Prostate gland (tissue), 2 donors: ENCODE measurements around the gene DGKQ. TPM values are rescaled to one million over a fixed set of nuclear protein-coding genes. Genes with fewer than 3 reads are reported as not detected.

Source experiments
- DNase-seq: peaks from one replicate; pipeline ENCODE4 v3.0.0-alpha.2; 2019; ENCODE audit warnings: low spot score
- H3K27ac ChIP-seq, 2 donors: fragments of 200-600 bp; sonication (generic); 2 replicates each; pipeline ENCODE4 v1.5.1; 2017 to 2019
- H3K27me3 ChIP-seq: fragments of 200-600 bp; sonication (generic); replicated peaks from 2 replicates; pipeline ENCODE4 v1.5.1; 2019; ENCODE audit not compliant: insufficient read depth
- H3K36me3 ChIP-seq, 2 donors: fragments of 200-600 bp; sonication (generic); 1 replicate in 1 of 2; 2 replicates in 1 of 2; pipeline versions ENCODE4 v1.5.1 to v1.8.1; 2017 to 2019
- H3K4me1 ChIP-seq: fragments of 200-600 bp; sonication (generic); replicated peaks from 2 replicates; pipeline ENCODE4 v1.5.1; 2019
- H3K4me3 ChIP-seq, 2 donors: fragments of 200-600 bp; sonication (generic); 2 replicates each; pipeline ENCODE4 v1.5.1; 2017 to 2019
- H3K9me3 ChIP-seq: fragments of 200-600 bp; sonication (generic); 2 replicates; pipeline ENCODE4 v1.5.1; 2017
- CTCF ChIP-seq, 4 experiments: fragments of 200-600 bp in 2 of 4; fragments of 450-650 bp in 2 of 4; sonication (generic) in 2 of 4; IDR thresholded peaks; 1 replicate in 3 of 4; 2 replicates in 1 of 4; pipeline ENCODE4 v1.5.1; 2016 to 2019; ENCODE audit warnings: antibody characterized with exemption in 4 of 4, mild to moderate bottlenecking in 2 of 4, moderate library complexity in 2 of 4
- POLR2A ChIP-seq: fragments of 450-650 bp; IDR thresholded peaks from one replicate; pipeline ENCODE4 v1.6.1; 2016; ENCODE audit warnings: antibody characterized with exemption, mild to moderate bottlenecking
- POLR2AphosphoS5 ChIP-seq: sonication (generic); formaldehyde crosslinking; IDR thresholded peaks from one replicate; pipeline ENCODE4 v1.6.1; 2017; ENCODE audit warnings: antibody characterized with exemption
- WGBS: methylation state at CpG from one replicate; pipeline ENCODE4 v1.1.5; 2018; 5-methylcytosine and 5-hydroxymethylcytosine counted together
- intact Hi-C: fragments of 100-400 bp; cut with DNase I; formaldehyde crosslinking; loops from one replicate; pipeline ENCODE4 v1.14.2; 2022
- total RNA-seq, 2 donors: library from RNA; depleted of rRNA; stranded (reverse); fragments of >200 nt; gene quantifications; one replicate each; pipeline ENCODE4 v1.1.0, GENCODE V29; 2016

Gene DGKQ
- total RNA-seq, 2 donors from 2014 or later, result 10.4 to 17.1 TPM

- peaks cover 9% of the 10 kb centered on the region for H3K4me1 ChIP-seq
- no peaks in the 10 kb centered on the region for H3K9me3 ChIP-seq
- TF ChIP-seq CTCF (IDR thresholded peaks at IDR 0.05) (peak in 3 of 4 experiments; percentile 20 to 61 (median 38)), POLR2A (peak; percentile 13), POLR2AphosphoS5 (no peak)
- intact Hi-C loops, result no loop called here
- peak within 1 kb of the TSS; percentile 49 to 72 for H3K4me3 ChIP-seq
- H3K27me3 ChIP-seq, result no peaks in the 10 kb centered on the region
- under 1% methylated on average over 57 of the region's 69 CpGs for WGBS
- H3K27ac ChIP-seq, result peak within 1 kb of the TSS; percentile 57 to 65
- H3K36me3 ChIP-seq, result no peaks in the 10 kb centered on the region
- DNase-seq, result peak; percentile 74
These were observed 13.7 kb upstream of the DGKQ start, which contains the start of gene IDUA for GRCh38 chr4:986879-987623. Gene IDUA, plus strand, starts transcription at chr4:987044. Its CDS starts 41 bp downstream, at chr4:987085.

- WGBS, result 3% methylated on average over 14 of the region's 14 CpGs
- Histone ChIP-seq H3K27me3 (no peaks in the 10 kb centered on the region), H3K27ac (peak overlapping the region; percentile 57 to 65)
These were observed 13.1 kb upstream of the DGKQ start for GRCh38 chr4:986428-986878.

GRCh38 chr4:985123-985830, 11.9 kb upstream of the DGKQ start:
- intact Hi-C loops, result no loop called here
- H3K27ac ChIP-seq, result peak overlapping the region in 1 of 2 donors; percentile 14
- DNase-seq, result peak; percentile 76

More at GRCh38 chr4:986428-986878, 13.1 kb upstream of the DGKQ start:
- Histone ChIP-seq H3K4me3 (peak overlapping the region; percentile 49 to 72), H3K9me3 (no peaks in the 10 kb centered on the region), H3K4me1 (peaks cover 9% of the 10 kb centered on the region), H3K36me3 (no peaks in the 10 kb centered on the region)
- TF ChIP-seq POLR2AphosphoS5 (no peak), POLR2A (no peak), CTCF (IDR thresholded peaks at IDR 0.05) (no peak)
- intact Hi-C loops, result no loop called here
- DNase-seq, result no peak

GRCh38 chr4:984336-985054, 11.1 kb upstream of the DGKQ start:
- no peak for DNase-seq
- H3K36me3 ChIP-seq, result no peaks in the 10 kb centered on the region
- peaks cover 9% of the 10 kb centered on the region for H3K4me1 ChIP-seq
- peak overlapping the region in 1 of 2 donors; percentile 8 for H3K4me3 ChIP-seq
- 74% methylated on average over 15 of the region's 15 CpGs for WGBS
- intact Hi-C loops, result no loop called here
- H3K27me3 ChIP-seq, result no peaks in the 10 kb centered on the region
- TF ChIP-seq POLR2A (no peak), CTCF (IDR thresholded peaks at IDR 0.05) (no peak), POLR2AphosphoS5 (no peak)
- peak overlapping the region in 1 of 2 donors; percentile 14 for H3K27ac ChIP-seq
- H3K9me3 ChIP-seq, result no peaks in the 10 kb centered on the region

More at GRCh38 chr4:985123-985830, 11.9 kb upstream of the DGKQ start:
- TF ChIP-seq POLR2AphosphoS5, result peak; percentile 51
- peak; percentile 41 for TF ChIP-seq POLR2A
- no peak for TF ChIP-seq CTCF (IDR thresholded peaks at IDR 0.05)
- no peaks in the 10 kb centered on the region for H3K9me3 ChIP-seq
- H3K27me3 ChIP-seq, result no peaks in the 10 kb centered on the region
- H3K4me1 ChIP-seq, result peaks cover 9% of the 10 kb centered on the region
- H3K36me3 ChIP-seq, result no peaks in the 10 kb centered on the region
- WGBS, result 25% methylated on average over 23 of the region's 23 CpGs
- peak overlapping the region in 1 of 2 donors; percentile 8 for H3K4me3 ChIP-seq
